HG02588 (cell line): ENCODE measurements around the gene FHIP2A.
A peak's percentile ranks its signal among the peaks of the same experiment; 100 is the strongest.
"Not testable (repeated sequence)": the region's sequence is repeated elsewhere in the genome, so short reads cannot be mapped to it uniquely, and the experiment has no call there.

Experiments
- ATAC-seq: cut with Tn5 transposase; IDR thresholded peaks from one replicate; pipeline ENCODE4 v1.9.1; 2021; ENCODE audit warnings: mild to moderate bottlenecking, moderate library complexity; ENCODE audit not compliant: unreplicated experiment

FHIP2A gene, protein sequence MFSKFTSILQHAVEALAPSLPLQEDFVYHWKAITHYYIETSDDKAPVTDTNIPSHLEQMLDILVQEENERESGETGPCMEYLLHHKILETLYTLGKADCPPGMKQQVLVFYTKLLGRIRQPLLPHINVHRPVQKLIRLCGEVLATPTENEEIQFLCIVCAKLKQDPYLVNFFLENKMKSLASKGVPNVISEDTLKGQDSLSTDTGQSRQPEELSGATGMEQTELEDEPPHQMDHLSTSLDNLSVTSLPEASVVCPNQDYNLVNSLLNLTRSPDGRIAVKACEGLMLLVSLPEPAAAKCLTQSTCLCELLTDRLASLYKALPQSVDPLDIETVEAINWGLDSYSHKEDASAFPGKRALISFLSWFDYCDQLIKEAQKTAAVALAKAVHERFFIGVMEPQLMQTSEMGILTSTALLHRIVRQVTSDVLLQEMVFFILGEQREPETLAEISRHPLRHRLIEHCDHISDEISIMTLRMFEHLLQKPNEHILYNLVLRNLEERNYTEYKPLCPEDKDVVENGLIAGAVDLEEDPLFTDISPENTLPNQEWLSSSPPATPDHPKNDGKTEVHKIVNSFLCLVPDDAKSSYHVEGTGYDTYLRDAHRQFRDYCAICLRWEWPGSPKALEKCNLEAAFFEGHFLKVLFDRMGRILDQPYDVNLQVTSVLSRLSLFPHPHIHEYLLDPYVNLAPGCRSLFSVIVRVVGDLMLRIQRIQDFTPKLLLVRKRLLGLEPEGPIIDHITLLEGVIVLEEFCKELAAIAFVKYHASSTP

GRCh38 chr10:114821293-114821914 is at the start of gene FHIP2A:
Gene FHIP2A (plus strand): TSS chr10:114821780. CDS start chr10:114822079, 299 bp downstream.
- ATAC-seq = peak; percentile 81

DNA sequence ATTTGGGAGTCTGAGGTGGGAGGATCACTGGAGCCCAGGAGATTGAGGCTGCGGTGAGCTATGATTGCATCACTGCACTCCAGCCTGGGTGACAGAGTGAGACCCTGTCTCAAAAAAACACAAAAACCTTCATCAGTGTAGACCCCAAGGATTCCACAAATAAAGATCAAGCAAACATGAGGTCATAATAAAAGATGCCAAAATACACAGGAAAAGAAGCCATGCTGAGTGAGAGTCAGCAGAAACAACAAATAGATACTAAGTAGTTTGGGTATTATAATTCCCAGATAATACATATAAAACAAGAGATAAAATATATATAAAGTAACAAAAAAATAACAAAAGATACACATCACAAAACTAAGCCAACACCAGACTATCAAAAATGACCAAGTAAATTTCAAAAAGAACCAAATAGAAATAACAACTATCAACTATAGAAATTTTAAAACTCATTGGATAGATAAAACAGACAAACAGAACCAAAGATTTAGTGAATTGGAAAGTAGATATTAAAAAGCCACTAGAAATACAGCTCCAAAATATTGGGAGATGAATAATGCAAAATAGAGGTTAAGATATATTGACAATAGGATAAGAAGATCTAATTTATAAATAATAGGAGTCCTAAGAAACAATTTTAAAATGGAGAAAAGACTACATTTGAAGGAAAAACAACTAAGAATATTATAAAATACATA is 48.9 kb upstream of the FHIP2A start:
- no peak for ATAC-seq

DNA sequence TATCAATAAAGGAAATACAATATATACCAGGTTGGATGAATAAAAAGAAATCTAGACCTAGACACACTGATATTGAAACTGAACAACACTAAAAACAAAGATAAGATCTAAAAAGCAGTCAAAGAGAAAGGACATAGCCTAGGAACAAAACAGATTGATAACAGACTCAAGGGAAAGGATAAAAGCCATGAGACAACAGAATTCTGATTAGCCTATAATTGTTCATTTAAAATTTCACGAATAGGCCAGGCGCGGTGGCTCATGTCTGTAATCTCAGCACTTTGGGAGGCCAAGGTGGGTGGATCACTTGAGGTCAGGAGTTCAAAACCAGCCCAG is 48.4 kb upstream of the FHIP2A start:
- no peak for ATAC-seq

DNA sequence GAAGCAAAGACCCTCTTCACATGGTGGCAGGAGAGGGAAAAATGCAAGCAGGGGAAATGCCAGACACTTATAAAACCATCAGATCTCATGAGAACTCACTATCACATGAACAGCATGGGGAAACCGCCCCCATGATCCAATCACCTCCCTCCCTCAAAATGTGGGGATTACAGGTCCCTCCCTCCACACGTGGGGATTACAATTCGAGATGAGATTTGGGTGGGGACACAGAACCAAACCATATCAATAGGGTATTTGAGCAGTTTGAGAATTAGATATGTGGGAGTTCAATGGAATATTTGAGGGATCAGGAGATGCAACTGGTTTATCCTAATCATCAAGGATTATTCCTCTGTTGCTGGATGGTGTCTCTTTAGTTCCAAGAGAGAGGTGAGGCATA is 46.5 kb upstream of the FHIP2A start:
- not testable (repeated sequence) for ATAC-seq

DNA sequence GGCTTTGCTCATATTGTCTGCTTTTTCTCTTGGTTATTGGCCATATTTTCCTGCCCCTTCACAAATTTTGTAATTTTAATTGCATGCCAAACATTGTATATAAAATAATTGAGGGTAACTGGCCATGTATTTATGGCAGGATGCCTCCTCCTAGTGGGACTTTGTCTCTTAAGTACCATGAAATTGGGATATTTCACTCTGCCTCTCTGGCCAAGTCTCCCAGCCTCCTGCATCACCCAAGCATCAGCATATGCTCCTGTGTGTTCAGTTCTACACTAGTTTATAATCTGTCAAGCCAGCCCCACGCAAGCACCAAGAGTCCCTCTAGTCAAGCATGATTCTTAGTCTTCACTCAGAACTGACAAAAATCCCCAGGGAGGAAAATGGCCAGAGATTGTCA is 44.2 kb upstream of the FHIP2A start:
- ATAC-seq = no peak

DNA sequence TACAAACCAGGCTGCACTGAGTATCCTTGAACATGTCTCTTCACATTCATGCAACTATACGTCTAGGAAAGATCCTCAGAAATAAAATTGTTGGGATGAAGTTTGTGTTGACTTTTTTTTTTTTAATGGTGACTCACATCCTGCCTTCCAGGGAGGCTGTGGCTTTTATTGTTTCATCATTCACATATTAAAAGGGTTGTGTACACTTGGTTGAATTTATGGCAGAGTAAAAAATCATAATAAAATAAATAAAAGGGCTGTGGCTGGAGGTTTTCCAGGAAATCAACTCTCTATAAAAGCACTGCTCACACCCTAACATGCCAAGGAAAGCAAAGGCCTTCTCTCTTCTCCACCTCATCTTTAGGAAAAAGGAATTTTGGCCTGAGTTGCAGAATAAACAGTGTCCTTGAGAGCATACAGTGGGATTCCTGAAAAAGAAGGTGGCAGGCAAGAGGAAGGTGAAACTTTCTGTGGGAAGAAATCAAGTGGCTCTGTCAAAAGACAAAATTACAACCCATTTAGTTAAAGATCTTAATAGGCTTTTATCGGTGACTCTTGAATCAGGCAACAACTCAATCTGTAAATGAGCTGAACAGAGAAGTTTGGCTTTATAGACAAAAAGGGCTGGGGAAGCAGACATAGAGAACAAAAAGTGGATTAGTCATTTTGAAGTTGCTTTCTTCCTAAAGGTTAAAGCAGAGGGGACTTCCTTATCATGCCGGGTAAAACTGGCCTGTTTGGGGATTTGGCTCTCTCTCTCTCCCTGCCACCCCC is 41.6 kb upstream of the FHIP2A start:
- ATAC-seq = no peak

- no peak for ATAC-seq
Observed at GRCh38 chr10:114780577-114781184, 40.9 kb upstream of the FHIP2A start.

GRCh38 chr10:114782666-114783065 is 38.9 kb upstream of the FHIP2A start:
- ATAC-seq = no peak

GRCh38 chr10:114783686-114784085 is 37.9 kb upstream of the FHIP2A start:
- ATAC-seq = no peak

GRCh38 chr10:114786492-114786891 is 35.1 kb upstream of the FHIP2A start:
- ATAC-seq = not testable (repeated sequence)

GRCh38 chr10:114787131-114787530 is 34.4 kb upstream of the FHIP2A start:
- ATAC-seq = not testable (repeated sequence)

DNA sequence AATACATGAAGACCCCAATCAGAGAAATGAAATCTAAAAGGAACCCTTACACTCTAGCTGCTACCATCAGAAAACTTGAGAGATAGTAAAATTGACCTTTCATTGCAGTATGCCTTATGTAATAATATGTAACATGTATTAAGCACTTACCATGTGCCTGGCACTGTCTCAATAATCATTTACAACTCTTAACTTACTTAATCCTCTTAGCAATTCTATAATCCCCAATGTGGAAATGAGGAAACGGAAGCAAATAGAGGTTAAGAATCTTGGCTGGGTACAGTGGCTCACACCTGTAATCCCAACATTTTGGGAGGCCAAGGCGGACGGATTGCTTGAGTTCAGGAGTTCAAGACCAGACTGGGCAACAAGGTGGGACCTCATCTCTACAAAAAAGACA is 29.8 kb upstream of the FHIP2A start:
- ATAC-seq = no peak

DNA sequence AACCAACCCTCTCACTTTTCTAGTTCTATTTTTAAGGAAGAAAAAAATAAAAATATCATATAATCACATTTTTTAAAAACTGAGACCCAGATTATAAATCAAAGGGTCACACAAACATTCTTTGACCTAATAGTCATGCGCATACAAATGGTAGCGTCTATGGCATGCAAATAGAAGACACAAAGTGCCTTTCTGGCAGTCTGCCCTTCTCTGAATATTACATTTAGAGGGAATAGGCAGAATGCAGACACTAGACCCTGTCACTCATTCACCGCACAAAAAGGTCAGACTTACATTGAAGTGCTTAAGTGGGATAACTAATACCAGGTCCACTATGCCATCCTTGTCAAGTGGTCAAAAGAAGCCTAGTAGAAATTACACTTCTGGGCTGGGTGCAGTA is 26.5 kb upstream of the FHIP2A start:
- ATAC-seq = no peak

GRCh38 chr10:114800361-114800760 is 21.2 kb upstream of the FHIP2A start:
- ATAC-seq = no peak

DNA sequence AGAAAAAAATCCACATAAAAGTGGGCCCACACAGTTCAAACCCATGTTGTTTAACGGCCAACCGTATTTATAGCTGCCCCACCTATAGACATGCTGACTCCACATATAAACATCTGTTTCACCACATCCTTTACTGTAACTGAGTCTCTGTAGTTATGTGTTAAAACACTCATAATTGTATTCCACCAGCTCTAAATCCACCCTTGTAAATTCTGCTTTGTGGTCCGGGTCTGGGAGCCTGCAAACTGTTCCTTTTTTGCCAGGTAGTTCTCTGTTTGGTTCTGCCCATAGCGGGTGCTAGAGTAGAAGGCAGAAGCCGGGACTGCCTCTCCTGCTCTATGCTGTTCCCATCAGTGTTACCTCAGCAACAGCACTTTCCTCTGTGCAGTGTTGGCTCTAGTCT is 20.2 kb upstream of the FHIP2A start:
- peak; percentile 50 for ATAC-seq

DNA sequence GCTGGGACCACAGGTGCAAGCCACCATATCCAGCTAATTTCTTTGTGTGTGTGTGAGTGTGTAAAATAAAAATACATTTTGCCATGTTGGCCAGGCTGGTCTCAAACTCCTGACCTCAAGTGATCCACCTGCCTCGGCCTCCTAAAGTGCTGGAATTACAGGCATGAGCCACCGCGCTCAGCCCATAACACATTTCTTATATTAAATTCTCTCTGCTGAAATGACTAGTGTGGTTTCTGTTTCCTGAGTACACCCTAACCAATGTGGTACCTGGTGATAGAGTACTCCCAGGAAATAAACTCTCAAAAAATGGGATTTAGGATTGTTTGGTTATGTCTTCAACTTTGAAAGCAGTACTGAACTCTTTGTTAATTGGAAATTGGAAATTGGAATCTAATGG is 19.4 kb upstream of the FHIP2A start:
- ATAC-seq = no peak

GRCh38 chr10:114806562-114807391 is 14.8 kb upstream of the FHIP2A start:
- ATAC-seq = no peak

DNA sequence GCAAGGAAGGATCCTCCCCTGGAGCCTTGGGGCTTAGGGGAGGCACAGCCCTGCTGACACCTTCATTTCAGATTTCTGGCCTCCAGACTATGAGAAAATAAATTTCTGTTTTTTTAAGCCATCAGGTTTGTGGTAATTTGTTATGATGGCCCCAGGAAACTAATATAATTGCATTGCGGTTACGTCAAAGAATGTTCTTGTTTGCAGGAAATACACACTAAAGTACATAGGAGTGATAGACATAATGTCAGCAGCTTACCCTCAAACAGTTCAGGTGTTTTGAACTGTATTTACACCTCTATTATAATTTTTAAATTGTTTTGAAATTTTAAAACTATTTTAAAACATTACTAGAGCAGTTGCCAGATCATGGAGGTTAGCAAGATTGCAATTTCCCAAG is 12.6 kb upstream of the FHIP2A start:
- ATAC-seq = no peak

DNA sequence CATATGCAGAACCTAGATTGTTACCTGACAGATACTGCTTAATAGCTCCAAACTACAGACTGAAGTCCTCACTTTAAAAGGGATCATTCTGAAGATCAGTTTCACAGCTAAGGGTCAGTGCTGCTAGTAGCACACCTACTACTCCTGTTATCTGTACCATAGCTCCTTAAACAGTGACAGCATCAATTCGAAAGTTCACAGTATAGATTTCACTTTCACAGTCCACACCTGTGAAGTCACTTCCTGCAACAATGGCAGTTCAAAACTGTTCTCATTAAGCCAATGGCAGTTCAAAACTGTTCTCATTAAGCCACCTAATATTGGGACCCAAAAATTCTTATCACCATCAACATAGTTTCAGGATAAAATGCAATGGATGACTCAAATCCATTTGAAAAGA is 10.7 kb upstream of the FHIP2A start:
- peak; percentile 100 for ATAC-seq
